Panc1 (cell line): ENCODE results near the gene SEPTIN2.

Source experiments
- POLR2AphosphoS5 ChIP-seq: IDR thresholded peaks from 2 replicates; pipeline ENCODE4 v1.6.1; 2012; ENCODE audit warnings: mild to moderate bottlenecking, low read depth, low read length, moderate library complexity
- SIN3A ChIP-seq: IDR thresholded peaks from 2 replicates; pipeline ENCODE4 v1.6.1; 2012; ENCODE audit warnings: low read depth, mild to moderate bottlenecking, low read length, moderate library complexity, borderline replicate concordance; ENCODE audit not compliant: insufficient read depth
- TCF7L2 ChIP-seq: IDR thresholded peaks from 2 replicates; pipeline ENCODE4 v1.6.1; 2011; ENCODE audit warnings: mild to moderate bottlenecking, low read depth, low read length, inconsistent platforms
- TF ChIP-seq, protein P1 (sequence below): fragments of 450-650 bp; IDR thresholded peaks from 2 replicates; pipeline ENCODE4 v1.5.1; 2017; ENCODE audit warnings: mild to moderate bottlenecking
- TF ChIP-seq, protein P2 (sequence below), 2 experiments: IDR thresholded peaks; 2 replicates each; pipeline ENCODE4 v1.6.1; 2011 to 2012; ENCODE audit warnings: low read depth in 2 of 2, control low read depth in 1 of 2, low read length in 1 of 2, mild to moderate bottlenecking in 1 of 2, moderate library complexity in 1 of 2; ENCODE audit not compliant: insufficient read depth in 1 of 2

- TF ChIP-seq, protein P1, sequence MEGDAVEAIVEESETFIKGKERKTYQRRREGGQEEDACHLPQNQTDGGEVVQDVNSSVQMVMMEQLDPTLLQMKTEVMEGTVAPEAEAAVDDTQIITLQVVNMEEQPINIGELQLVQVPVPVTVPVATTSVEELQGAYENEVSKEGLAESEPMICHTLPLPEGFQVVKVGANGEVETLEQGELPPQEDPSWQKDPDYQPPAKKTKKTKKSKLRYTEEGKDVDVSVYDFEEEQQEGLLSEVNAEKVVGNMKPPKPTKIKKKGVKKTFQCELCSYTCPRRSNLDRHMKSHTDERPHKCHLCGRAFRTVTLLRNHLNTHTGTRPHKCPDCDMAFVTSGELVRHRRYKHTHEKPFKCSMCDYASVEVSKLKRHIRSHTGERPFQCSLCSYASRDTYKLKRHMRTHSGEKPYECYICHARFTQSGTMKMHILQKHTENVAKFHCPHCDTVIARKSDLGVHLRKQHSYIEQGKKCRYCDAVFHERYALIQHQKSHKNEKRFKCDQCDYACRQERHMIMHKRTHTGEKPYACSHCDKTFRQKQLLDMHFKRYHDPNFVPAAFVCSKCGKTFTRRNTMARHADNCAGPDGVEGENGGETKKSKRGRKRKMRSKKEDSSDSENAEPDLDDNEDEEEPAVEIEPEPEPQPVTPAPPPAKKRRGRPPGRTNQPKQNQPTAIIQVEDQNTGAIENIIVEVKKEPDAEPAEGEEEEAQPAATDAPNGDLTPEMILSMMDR, result no peak
- no peak for TF ChIP-seq POLR2AphosphoS5
- TF ChIP-seq, protein P2, sequence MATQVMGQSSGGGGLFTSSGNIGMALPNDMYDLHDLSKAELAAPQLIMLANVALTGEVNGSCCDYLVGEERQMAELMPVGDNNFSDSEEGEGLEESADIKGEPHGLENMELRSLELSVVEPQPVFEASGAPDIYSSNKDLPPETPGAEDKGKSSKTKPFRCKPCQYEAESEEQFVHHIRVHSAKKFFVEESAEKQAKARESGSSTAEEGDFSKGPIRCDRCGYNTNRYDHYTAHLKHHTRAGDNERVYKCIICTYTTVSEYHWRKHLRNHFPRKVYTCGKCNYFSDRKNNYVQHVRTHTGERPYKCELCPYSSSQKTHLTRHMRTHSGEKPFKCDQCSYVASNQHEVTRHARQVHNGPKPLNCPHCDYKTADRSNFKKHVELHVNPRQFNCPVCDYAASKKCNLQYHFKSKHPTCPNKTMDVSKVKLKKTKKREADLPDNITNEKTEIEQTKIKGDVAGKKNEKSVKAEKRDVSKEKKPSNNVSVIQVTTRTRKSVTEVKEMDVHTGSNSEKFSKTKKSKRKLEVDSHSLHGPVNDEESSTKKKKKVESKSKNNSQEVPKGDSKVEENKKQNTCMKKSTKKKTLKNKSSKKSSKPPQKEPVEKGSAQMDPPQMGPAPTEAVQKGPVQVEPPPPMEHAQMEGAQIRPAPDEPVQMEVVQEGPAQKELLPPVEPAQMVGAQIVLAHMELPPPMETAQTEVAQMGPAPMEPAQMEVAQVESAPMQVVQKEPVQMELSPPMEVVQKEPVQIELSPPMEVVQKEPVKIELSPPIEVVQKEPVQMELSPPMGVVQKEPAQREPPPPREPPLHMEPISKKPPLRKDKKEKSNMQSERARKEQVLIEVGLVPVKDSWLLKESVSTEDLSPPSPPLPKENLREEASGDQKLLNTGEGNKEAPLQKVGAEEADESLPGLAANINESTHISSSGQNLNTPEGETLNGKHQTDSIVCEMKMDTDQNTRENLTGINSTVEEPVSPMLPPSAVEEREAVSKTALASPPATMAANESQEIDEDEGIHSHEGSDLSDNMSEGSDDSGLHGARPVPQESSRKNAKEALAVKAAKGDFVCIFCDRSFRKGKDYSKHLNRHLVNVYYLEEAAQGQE (IDR thresholded peaks at IDR 0.05; ENCODE audit: insufficient read depth in 1 of 2, low read depth in 2 of 2, low read length in 1 of 2), result no peak
- no peak for TF ChIP-seq SIN3A
- no peak for TF ChIP-seq TCF7L2
Measured at GRCh38 chr2:241368643-241369042, 52.9 kb downstream of the SEPTIN2 start.
